B cell (primary cell): ENCODE data around the gene HTR1A.

Source experiments
- CTCF ChIP-seq: fragments of 200-600 bp; IDR thresholded peaks from one replicate; pipeline ENCODE4 v1.8.0; 2022; ENCODE audit warnings: antibody characterized with exemption, mild to moderate bottlenecking
- EZH2 ChIP-seq: IDR thresholded peaks from 2 replicates; pipeline ENCODE4 v1.6.1; 2012; ENCODE audit warnings: borderline replicate concordance, low read depth, mild to moderate bottlenecking, moderate library complexity, low read length; ENCODE audit not compliant: insufficient read depth, poor library complexity, severe bottlenecking

GRCh38 chr5:63953217-63953616 lies 9.0 kb downstream of the HTR1A start:
- no peak for TF ChIP-seq EZH2
- no peak for TF ChIP-seq CTCF
